ENCODE results near the gene PAPPA2.

PAPPA2 gene

DNA sequence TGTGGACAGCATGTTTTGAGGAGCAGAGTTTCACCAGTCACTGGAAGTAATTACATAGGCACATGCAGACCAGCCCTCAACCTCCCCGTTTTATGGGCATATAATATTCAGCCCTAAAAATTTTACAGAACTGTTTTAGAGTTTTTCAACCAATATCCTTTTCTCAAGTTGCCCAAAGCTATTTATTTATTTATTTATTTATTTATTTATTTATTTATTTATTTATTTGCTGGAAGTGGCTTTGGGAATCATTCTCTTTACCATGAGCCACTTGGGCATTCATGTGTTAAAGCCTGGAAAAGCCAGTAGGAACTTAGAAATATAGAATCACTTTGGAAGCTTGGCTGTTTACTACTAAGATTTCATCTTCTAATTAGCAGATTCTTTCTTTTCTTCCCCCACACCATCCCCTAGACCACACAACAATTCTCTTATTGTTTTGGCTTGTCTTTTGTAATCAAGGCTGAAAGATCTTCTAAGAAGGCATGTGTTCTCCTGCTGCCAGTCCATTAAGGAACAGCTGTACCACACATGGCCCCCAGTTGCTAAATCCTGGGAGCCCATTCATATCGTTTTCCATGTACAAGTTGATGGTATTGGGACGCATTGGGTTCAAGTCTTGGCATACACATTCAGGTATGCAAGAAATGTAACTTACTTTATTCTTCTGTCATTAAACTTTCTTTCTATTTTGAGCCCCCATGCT is 220.0 kb downstream of the PAPPA2 start:
- no peak for DNase-seq (ENCODE audit: extremely low read depth, low read depth)
- TF ChIP-seq, protein P1, sequence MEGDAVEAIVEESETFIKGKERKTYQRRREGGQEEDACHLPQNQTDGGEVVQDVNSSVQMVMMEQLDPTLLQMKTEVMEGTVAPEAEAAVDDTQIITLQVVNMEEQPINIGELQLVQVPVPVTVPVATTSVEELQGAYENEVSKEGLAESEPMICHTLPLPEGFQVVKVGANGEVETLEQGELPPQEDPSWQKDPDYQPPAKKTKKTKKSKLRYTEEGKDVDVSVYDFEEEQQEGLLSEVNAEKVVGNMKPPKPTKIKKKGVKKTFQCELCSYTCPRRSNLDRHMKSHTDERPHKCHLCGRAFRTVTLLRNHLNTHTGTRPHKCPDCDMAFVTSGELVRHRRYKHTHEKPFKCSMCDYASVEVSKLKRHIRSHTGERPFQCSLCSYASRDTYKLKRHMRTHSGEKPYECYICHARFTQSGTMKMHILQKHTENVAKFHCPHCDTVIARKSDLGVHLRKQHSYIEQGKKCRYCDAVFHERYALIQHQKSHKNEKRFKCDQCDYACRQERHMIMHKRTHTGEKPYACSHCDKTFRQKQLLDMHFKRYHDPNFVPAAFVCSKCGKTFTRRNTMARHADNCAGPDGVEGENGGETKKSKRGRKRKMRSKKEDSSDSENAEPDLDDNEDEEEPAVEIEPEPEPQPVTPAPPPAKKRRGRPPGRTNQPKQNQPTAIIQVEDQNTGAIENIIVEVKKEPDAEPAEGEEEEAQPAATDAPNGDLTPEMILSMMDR (IDR thresholded peaks at IDR 0.05; ENCODE audit: low read depth, low read length), result no peak

DNA sequence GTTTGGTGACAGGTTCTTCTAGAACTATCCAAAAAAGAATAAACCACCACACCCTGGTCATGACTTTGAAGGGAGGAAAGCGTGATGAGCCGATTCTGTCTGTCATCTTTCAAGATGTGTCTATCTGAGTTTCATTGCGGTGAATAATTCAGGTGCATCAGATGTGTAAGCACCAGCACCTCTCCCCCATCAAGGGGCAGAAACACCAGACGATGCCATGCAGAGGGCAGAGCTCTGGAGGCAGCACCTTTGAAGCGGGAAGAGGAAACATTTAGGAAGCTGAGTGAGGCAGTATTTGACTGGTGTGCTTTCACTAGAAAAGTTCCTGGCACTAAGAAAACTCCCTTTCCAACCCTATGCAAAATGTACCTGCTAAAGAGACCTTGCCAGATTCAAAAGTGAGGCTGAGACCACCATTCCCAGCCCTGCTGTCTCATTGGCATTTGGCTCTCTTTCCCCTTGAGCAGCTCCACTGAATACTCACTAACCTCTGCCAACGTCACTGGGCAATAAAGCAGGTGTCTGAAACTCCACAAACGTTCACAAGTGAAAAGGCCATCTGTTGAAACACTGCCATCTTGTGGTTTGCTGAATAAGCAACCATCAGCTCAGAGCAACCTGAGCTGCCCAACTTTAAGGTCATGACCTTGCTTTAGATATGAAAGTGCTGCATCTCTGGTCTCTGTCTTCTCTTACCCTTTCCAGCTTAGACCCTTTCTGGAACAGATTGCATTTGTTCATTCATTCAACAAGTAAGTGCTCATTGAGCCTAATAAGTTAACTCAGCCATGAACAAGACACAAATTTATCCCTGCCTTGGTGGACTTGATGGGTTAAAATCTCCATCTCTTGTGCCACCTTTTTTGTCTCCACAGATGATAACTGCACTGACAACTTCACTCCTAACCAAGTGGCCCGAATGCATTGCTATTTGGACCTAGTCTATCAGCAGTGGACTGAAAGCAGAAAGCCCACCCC is 228.6 kb downstream of the PAPPA2 start:
- DNase-seq (ENCODE audit: extremely low read depth, low read depth), result peak; percentile 4
- TF ChIP-seq, protein P1 (IDR thresholded peaks at IDR 0.05; ENCODE audit: low read depth, low read length), result peak; percentile 81

DNA sequence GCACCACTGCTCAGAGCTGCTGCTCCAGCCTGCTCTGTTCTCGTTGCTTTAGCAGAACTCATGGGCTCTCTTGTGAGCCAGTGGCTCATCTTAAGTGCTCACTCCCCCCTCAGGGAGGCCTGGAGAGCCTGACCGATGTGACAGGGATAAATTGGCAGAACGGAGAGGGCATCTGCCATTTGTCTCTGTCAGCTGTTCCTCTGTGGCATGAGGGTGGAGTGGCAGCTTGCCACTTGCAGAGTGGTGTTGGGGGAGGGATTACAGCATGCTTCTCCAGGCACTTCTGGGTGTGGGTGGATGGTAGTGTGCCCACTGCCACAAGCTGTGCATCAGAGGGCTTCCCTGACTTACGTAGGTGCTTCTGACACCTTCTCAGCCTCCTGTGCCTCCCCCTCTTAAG is 229.5 kb downstream of the PAPPA2 start:
- DNase-seq (ENCODE audit: extremely low read depth, low read depth), result no peak

DNA sequence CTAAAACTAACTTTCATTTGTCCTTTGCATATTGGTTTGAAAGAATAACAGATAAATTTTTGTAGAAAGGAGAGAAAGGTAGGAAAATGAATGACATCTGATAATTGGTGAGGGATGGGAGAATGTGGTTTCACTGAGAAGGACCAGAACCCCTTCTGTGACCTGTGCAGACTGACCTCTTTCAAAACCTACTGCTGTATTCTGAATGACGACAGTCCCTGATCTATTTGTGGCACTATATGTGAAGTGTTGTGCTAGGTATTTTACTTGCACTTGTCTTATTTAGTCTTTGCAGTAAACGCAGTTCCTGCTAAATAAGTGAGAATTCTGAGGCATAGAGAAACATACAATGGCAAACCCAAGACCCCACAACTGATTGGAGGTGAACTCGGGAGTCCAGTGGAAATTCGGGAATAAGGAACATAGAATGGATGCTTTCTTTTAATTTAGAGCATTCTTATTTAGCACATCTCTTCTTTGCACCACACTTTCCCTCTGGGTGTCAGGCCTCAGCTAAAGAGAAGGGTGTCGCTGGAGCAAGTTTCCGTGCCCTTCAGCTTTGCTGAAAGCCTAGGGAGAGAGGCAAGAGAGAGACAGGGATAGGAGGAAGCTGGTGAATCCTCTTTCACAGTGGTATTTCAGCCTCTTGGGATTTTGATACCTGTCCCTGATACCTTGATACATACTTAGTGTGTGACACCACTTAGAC is 230.2 kb downstream of the PAPPA2 start:
- TF ChIP-seq, protein P1 (IDR thresholded peaks at IDR 0.05; ENCODE audit: low read depth, low read length), result no peak
- DNase-seq (ENCODE audit: extremely low read depth, low read depth), result no peak

More for the DNA sequence above, 229.5 kb downstream of the PAPPA2 start:
- TF ChIP-seq, protein P1 (IDR thresholded peaks at IDR 0.05; ENCODE audit: low read depth, low read length), result no peak

DNA sequence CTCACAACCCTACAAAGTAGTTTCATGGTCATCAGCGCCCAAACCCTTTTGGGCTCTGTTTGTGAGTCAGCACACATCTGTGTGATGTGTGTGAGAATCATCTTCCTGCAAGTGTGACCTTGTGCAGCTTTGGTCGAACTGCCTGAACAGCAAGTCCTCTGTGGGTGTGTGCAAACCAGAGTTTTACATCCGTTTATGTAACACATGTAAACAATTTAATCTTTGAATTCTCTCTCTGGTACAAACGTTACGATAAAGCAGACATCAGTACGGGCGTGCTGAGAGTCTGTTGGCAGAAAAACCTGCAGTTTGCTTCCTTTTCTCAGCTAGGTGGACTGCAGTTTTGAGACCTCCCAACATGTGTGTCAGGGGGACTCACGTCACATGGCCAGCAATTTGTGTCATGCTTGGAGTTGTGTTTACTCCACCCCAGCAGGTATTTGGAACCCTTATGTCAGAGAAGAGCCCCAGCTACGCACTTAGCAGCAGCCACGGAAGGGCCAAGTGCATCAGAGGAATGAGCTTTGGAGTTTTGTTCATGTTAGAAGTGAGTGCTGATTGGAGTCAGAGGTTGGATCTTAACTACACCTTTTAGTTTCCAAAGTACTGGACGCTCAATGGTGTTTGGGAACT is 230.8 kb downstream of the PAPPA2 start:
- TF ChIP-seq, protein P1 (IDR thresholded peaks at IDR 0.05; ENCODE audit: low read depth, low read length), result no peak
- DNase-seq (ENCODE audit: extremely low read depth, low read depth), result no peak

DNA sequence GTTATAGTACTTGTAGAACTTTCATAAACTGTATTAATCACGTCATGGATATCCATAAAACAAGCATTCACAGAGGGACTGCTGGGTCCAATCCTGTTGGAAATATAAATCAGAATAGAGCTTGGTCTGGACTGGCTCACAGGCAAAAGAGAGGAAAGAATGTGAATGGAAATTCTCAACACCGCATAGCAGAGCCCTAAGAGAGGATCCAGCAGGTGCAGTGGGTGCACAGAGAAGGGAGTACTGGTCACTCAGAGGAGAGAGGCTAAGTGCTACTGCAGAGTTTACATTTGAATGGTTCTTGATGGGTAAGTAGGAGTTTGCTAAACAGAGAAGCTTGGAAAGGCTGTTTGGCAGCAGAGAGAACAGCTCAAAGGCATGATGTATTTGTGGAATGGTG is 231.7 kb downstream of the PAPPA2 start:
- TF ChIP-seq, protein P1 (IDR thresholded peaks at IDR 0.05; ENCODE audit: low read depth, low read length), result no peak
- DNase-seq (ENCODE audit: extremely low read depth, low read depth), result no peak

All from AG09319 (cell line).